DOHH2 (cell line): ENCODE results near the gene PGP.

Experiments used
- EZH2phosphoT487 ChIP-seq: fragments of 200-600 bp; sonication (generic); IDR thresholded peaks from 2 replicates; pipeline ENCODE4 v1.6.1; 2017; ENCODE audit warnings: borderline replicate concordance, mild to moderate bottlenecking, antibody characterized with exemption, low read length, moderate library complexity, mixed read lengths
- TF ChIP-seq, protein P1 (sequence below): fragments of 200-600 bp; sonication (generic); IDR thresholded peaks from one replicate; pipeline ENCODE4 v1.5.1; 2014; ENCODE audit warnings: antibody characterized with exemption, mild to moderate bottlenecking, low read depth, low read length; ENCODE audit not compliant: poor library complexity, severe bottlenecking

DNA sequence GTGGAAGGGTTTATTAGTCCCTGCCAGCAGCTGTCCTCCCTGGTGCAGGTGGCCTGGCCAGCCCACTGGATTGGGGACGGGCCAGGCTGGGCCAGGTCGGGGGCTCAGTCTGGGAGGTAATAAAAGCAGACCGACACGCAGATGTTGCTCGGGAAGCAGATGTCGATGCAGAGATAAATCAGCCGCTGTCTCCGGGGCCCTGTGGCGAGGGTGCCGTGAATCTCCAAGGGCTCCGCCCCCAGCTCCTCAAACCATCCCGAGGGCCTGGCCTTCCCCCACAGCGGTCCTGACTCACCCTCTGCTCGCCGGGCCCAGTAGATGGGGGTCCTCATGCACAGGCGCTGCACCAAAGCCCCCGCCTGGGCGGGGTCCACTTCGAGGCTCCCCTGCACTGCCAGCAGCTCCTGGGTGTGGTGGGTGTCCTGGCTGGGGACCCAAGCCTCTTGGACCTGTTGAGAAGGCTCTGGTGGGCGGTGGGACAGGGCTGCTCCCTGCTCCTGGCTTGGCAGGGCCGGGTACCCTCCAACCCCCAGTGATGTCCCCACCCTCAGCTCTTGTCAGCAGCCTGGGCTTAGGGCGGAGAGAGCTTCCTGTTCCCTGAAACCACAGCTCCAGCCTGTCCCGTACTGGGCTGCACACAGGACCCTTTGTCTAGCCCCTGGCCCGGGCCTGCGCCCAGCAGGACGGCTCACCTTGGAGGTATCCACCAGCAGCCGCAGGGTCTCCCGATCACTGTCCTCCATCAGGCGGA is 5.2 kb downstream of the PGP start:
- TF ChIP-seq, protein P1, sequence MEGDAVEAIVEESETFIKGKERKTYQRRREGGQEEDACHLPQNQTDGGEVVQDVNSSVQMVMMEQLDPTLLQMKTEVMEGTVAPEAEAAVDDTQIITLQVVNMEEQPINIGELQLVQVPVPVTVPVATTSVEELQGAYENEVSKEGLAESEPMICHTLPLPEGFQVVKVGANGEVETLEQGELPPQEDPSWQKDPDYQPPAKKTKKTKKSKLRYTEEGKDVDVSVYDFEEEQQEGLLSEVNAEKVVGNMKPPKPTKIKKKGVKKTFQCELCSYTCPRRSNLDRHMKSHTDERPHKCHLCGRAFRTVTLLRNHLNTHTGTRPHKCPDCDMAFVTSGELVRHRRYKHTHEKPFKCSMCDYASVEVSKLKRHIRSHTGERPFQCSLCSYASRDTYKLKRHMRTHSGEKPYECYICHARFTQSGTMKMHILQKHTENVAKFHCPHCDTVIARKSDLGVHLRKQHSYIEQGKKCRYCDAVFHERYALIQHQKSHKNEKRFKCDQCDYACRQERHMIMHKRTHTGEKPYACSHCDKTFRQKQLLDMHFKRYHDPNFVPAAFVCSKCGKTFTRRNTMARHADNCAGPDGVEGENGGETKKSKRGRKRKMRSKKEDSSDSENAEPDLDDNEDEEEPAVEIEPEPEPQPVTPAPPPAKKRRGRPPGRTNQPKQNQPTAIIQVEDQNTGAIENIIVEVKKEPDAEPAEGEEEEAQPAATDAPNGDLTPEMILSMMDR, result no peak
- no peak for TF ChIP-seq EZH2phosphoT487
